Ishikawa (cell line): ENCODE measurements around the gene DOK7.

Experiments used
- EP300 ChIP-seq: IDR thresholded peaks from 2 replicates; pipeline ENCODE4 v1.6.1; 2012; ENCODE audit warnings: borderline replicate concordance
- YY1 ChIP-seq: IDR thresholded peaks from 2 replicates; pipeline ENCODE4 v1.6.1; 2012; ENCODE audit warnings: low read depth
- TF ChIP-seq, protein P1 (sequence below): IDR thresholded peaks from 2 replicates; pipeline ENCODE4 v1.6.1; 2012

DNA sequence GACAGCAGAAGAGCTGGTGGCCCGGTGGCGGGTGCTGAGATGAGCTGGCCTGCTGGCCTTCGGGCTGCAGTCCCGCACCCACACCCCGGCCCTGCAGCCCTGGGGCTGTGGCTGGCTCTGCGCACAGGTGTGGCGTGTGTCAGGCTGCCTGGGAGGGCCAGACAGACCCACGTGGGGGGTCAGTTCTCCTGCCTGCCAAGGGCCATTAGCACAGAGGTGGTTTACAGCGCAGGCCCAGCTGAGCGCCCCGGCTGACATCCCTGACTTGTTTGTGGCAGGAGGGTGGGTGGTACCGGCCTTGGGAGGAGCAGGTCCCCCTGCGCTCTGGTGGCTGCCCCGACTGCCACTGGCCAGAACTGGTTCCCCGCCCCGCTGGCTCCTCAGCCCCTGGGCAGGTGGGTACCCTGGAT lies 30.7 kb upstream of the DOK7 start:
- TF ChIP-seq EP300, result no peak
- TF ChIP-seq, protein P1, sequence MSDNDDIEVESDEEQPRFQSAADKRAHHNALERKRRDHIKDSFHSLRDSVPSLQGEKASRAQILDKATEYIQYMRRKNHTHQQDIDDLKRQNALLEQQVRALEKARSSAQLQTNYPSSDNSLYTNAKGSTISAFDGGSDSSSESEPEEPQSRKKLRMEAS, result no peak
- TF ChIP-seq YY1, result no peak
